Measurements from ENCODE around the gene CAB39. TPM values are rescaled to one million over a fixed set of nuclear protein-coding genes. Genes with fewer than 3 reads are reported as not detected.
A peak's percentile ranks its signal among the peaks of the same experiment; 100 is the strongest.

CAB39 gene
- total and polyA plus RNA-seq, 8 donors = 9.9 to 41.6 (median 21.0) TPM

GRCh38 chr2:230788554-230789175 is 76.0 kb downstream of the CAB39 start:
- H3K4me3 ChIP-seq = no peak overlapping the region
- H3K36me3 ChIP-seq = peaks cover 0 to 9% (median 0%) of the 10 kb centered on the region in 3 donors
- FAIRE-seq (no peak), DNase-seq (no peak), ATAC-seq (no peak)
- H3K9me3 ChIP-seq = peaks cover 0 to 7% (median 0%) of the 10 kb centered on the region in 4 donors
- whole genome bisulfite sequencing, 2 donors = 96 to 97% methylated on average over 3 of the region's 3 CpGs
- H3K27me3 ChIP-seq = no peaks in the 10 kb centered on the region
- no peak overlapping the region for H3K27ac ChIP-seq
- TF ChIP-seq, protein P1, sequence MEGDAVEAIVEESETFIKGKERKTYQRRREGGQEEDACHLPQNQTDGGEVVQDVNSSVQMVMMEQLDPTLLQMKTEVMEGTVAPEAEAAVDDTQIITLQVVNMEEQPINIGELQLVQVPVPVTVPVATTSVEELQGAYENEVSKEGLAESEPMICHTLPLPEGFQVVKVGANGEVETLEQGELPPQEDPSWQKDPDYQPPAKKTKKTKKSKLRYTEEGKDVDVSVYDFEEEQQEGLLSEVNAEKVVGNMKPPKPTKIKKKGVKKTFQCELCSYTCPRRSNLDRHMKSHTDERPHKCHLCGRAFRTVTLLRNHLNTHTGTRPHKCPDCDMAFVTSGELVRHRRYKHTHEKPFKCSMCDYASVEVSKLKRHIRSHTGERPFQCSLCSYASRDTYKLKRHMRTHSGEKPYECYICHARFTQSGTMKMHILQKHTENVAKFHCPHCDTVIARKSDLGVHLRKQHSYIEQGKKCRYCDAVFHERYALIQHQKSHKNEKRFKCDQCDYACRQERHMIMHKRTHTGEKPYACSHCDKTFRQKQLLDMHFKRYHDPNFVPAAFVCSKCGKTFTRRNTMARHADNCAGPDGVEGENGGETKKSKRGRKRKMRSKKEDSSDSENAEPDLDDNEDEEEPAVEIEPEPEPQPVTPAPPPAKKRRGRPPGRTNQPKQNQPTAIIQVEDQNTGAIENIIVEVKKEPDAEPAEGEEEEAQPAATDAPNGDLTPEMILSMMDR (IDR thresholded peaks at IDR 0.05) = no peak
- H3K4me1 ChIP-seq = peaks cover 0 to 2% (median 0%) of the 10 kb centered on the region in 3 donors
- intact Hi-C loops (cut with DNase I) = no loop called here

DNA sequence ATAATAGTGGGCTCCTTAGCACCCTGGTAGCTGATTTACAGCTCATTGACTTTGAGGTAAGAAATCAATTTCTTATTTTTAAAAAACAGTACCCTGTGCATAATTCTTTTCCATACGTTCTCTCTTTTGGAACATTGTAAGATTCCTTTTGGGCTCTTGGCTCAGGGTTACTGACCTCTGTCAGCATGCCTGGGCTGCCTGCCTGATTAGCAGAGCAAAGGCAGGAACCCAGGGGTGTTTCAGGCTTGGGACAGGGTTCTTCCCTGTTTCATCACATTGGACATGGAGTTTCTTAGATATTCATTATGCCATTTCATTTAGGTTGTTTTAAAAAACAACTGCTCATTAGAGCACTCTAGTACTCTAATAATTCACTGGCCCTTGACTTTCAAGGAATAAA is 78.3 kb downstream of the CAB39 start:
- 83% methylated on average over 1 of the region's 1 CpG for WGBS, 2 donors
- no peak overlapping the region for H3K27ac ChIP-seq
- H3K36me3 ChIP-seq = peaks cover 0 to 9% (median 0%) of the 10 kb centered on the region in 3 donors
- peaks cover 0 to 7% (median 0%) of the 10 kb centered on the region in 4 donors for H3K9me3 ChIP-seq
- H3K4me1 ChIP-seq = peaks cover 0 to 10% (median 0%) of the 10 kb centered on the region in 3 donors
- no peak for DNase-seq
- ATAC-seq = no peak
- FAIRE-seq = no peak
- no peaks in the 10 kb centered on the region for H3K27me3 ChIP-seq
- TF ChIP-seq, protein P1 (IDR thresholded peaks at IDR 0.05) = no peak
- intact Hi-C loops (cut with DNase I) = loop anchor here in 1 of 3 donors (10.0 kb wide), 1 partner anchor 86 kb away; no protein-coding TSS in a partner anchor
- H3K4me3 ChIP-seq = no peak overlapping the region

DNA sequence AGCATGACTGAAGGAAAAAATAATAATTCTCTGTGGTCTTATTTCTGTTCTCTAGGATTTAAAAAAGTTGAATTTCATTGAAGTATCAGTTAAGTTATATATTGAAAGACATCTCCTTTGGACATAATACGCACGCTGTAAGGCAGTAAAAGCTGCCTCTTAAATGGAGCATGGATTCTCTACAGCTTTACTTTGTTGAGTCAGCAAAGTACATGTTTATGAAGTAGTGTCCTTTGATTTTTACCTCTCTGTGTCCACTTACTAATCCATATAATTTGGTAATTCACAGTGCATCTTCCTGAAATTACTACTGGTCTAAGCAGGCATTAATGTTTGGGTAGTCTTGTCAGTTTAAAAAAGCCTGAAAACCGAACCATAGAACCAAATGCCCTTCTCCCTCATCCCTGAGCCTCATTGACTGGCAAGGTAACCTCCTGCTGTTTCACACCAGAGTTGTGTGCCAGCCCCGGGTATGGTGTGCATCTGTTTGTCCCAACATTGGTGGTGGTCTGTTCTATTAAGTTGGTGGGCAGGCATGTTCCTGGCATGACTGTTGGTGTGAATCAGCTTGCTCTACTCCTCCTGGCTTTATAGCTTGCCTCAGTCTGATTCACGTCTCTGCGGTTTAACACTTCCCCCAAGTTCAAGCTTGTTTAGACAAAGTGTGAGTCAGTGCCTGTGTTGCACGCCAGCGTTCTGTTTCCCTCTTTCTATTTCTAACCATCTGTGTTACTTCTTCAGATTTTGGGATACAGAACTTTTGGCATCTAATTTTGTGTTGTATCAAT is 81.1 kb downstream of the CAB39 start:
- intact Hi-C loops (cut with DNase I) = loop anchor here in 1 of 3 donors (10.0 kb wide), 1 partner anchor 89 kb away; no protein-coding TSS in a partner anchor
- peak in 3 of 4 donors; percentile 79 to 84 (median 82) for ATAC-seq
- WGBS, 2 donors = 79 to 81% methylated on average over 8 of the region's 8 CpGs
- Histone ChIP-seq H3K27me3 (no peaks in the 10 kb centered on the region), H3K27ac (peak overlapping the region in 2 of 4 donors; percentile 53 to 57), H3K4me3 (no peak overlapping the region), H3K4me1 (peaks cover 0 to 18% (median 0%) of the 10 kb centered on the region in 3 donors), H3K9me3 (no peaks in the 10 kb centered on the region), H3K36me3 (peaks cover 0 to 9% (median 0%) of the 10 kb centered on the region in 3 donors)
- TF ChIP-seq, protein P1 (IDR thresholded peaks at IDR 0.05) = no peak
- peak in 2 of 6 donors; percentile 10 to 66 for DNase-seq
- peak; percentile 94 for FAIRE-seq

- H3K27ac ChIP-seq = peak overlapping the region in 2 of 4 donors; percentile 53 to 57
- H3K27me3 ChIP-seq = no peaks in the 10 kb centered on the region
- no peak overlapping the region for H3K4me3 ChIP-seq
- H3K4me1 ChIP-seq = peaks cover 0 to 18% (median 0%) of the 10 kb centered on the region in 3 donors
- 92 to 94% methylated on average over 7 of the region's 7 CpGs for WGBS, 2 donors
- ATAC-seq (no peak), DNase-seq (no peak), FAIRE-seq (no peak)
- intact Hi-C loops (cut with DNase I) = loop anchor here in 1 of 3 donors (10.0 kb wide), 1 partner anchor 90 kb away; no protein-coding TSS in a partner anchor
- TF ChIP-seq, protein P1 (IDR thresholded peaks at IDR 0.05) = no peak
- peaks cover 0 to 9% (median 0%) of the 10 kb centered on the region in 3 donors for H3K36me3 ChIP-seq
- no peaks in the 10 kb centered on the region for H3K9me3 ChIP-seq
These were observed 81.9 kb downstream of the CAB39 start for GRCh38 chr2:230794497-230794896.
